Activated CD8-positive, alpha-beta memory T cell treated with anti-CD3 and anti-CD28 coated beads for 48 hours (primary cell): ENCODE measurements around the gene CCDC171.
"Not testable (repeated sequence)": the region's sequence is repeated elsewhere in the genome, so short reads cannot be mapped to it uniquely, and the experiment has no call there.

Experiments used
- DNase-seq, 3 experiments: peaks; one replicate each; pipeline ENCODE4 v3.0.0-alpha.2; 2020; ENCODE audit warnings: low read depth in 2 of 3, low spot score in 2 of 3

Gene CCDC171

DNA sequence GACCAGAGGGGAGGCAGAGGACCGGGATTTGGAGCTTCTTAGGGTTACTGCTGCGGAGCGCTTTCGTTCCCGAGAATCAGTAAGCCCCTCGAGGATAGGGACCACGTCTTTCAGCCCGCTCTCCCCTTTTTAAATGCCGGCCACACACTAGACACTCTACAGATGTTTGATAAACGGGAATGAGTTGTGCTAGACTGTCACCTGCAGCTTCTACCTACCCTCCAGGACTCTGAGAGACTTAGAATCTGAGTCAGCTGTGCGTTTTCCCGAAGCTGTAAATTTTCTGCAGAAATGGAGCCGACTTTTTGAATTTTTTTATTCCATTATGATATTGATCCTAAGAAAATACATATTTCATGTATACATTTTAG is 670 bp downstream of the CCDC171 start:
- no peak for DNase-seq

DNA sequence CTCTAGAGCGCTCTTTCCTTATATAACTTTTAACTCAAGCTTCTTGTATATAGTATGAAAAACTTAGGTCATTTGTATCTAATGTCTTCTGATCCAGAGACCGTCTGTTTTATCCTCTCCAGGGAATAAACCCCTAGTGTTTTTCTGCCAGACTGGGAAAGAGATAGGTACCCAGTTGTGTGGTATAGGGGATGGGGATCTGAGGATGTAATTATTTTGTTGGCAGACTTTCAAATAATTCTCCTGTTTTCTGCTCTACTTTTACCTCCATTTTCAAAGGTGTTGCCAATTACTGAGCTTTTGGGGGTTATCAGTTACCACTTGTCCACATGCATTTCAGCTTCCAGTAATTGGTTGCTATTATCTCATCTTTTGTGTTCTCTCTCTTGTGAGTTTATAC is 17.9 kb downstream of the CCDC171 start:
- no peak for DNase-seq

DNA sequence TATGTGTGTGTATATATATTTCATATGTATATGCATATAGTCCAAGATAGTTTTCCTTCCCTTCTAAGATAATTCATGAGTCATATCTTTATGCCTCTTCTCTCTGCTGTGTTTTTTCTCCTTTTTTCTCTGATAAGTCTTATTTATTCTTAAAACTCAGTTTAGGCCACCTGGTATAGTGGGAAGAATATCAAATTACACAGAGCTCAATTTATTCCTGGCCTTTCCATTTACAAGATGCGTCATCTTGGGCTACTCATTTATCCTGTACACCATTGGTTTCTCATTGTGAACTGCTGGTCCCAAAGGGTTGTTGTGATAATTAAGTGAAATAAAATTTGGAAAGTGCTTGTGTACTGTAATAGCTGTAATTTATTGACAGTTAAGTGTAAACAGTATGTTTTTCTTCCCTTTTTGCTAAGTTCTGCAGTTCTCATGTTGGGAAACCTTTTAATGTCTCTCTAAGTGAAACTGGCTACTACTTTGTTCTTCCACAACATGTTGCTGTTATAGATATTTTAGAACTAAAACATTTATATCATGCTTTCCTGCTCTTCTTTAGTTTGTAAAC is 19.4 kb downstream of the CCDC171 start:
- DNase-seq: no peak

- DNase-seq: no peak
These were observed 23.7 kb downstream of the CCDC171 start for GRCh38 chr9:15576350-15577050.

- no peak for DNase-seq
These were observed 25.9 kb downstream of the CCDC171 start for GRCh38 chr9:15578714-15579113.

DNA sequence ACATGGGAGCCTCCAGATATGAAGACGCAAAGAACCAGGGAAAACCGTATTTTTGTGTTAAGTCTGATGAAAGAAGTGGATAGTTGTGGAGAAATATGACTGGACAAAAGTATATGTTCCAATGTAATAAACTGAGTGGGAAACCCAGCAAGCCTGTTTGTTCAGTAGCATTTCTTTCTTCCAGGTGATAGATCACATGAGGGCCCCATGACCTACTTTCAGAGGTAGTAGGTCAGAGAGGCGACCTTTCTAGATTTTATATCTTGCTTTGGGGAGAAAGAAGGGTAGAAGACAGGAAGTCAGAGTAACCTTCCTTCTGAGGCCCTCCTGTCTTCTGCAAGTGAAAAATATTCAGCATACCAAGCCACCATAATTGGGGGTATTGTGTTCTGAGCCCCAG is 31.5 kb downstream of the CCDC171 start:
- no peak for DNase-seq

- no peak for DNase-seq
These were observed 39.5 kb downstream of the CCDC171 start for GRCh38 chr9:15592317-15592716.

DNA sequence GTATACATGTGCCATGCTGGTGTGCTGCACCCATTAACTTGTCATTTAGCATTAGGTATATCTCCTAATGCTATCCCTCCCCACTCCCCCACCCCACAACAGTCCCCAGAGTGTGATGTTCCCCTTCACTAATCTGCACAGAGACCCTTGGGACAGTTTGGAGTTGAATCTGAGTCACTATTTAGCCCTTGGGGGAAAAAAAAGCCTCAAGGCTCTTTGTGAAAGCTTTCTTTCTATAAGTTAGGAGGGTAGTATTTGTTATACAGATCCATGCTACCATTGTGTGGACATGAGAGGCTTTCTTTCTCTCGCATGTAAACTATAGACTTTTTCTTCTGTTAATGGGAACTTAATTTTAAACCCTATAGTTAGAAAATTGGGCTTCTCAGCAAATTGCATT is 40.1 kb downstream of the CCDC171 start:
- not testable (repeated sequence) for DNase-seq

DNA sequence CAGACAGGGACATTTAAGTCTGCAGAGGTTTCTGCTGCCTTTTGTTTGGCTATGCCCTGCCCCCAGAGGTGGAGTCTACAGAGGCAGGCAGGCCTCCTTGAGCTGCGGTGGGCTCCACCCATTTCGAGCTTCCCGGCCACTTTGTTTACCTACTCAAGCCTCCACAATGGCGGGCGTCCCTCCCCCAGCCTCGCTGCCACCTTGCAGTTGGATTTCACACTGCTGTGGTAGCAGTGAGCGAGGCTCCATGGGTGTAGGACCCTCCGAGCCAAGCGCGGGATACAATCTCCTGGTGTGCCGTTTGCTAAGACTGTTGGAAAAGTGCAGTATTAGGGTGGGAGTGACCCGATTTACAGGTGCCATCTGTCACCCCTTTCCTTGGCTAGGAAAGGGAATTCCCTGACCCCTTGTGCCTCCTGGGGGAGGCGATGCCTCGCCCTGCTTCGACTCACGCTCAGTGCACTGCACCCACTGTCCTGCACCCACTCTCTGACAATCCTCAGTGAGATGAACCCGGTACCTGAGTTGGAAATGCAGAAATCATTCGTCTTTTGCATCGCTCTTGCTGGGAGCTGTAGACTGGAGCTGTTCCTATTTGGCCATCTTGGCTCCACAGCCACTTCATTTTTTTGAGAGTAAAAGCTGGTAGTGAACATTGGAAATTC is 48.0 kb downstream of the CCDC171 start:
- not testable (repeated sequence) for DNase-seq

- DNase-seq: no peak
These were observed 54.0 kb downstream of the CCDC171 start for GRCh38 chr9:15606643-15607472.

GRCh38 chr9:15612962-15613361 is 60.1 kb downstream of the CCDC171 start:
- no peak for DNase-seq

DNA sequence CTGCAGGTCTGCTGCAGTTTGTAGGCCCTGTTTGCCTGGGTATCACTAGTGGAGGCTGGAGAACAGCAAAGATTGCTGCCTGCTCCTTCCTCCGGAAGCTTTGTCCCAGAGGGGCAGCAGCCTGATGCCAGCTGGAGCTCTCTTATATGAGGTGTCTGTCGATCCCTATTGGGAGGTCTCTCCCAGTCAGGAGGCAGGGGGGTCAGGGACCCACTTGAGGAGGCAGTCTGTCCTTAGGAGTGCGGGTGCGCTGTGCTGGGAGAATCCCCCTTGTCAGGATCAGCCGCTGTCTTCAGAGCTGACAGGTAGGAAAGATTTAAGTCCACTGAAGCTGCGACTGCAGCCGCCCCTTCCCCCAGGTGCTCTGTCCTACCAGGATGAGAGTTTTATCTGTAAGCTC is 64.9 kb downstream of the CCDC171 start:
- no peak for DNase-seq

- no peak for DNase-seq
These were observed 65.9 kb downstream of the CCDC171 start for GRCh38 chr9:15618540-15619331.

GRCh38 chr9:15622318-15622971 is 69.6 kb downstream of the CCDC171 start:
- DNase-seq: no peak

DNA sequence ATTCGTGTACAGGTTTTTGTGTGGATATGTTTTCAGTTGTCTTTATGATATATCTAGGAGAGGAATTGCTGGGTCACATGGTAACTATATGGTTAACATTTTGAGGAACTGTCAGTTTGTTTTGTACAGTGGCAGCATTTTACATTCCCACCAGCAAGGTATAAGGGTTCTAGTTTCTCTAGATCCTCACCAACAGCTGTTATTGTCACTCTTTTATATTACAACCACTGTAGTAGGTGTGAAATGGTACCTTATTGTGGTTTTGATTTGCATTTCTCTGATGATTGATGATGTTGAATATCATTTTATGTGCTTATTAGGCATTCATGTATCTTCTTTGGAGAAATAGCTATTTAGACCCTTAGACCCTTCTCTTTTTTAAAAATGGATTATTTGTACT is 82.9 kb downstream of the CCDC171 start:
- no peak for DNase-seq

- no peak for DNase-seq
These were observed 87.3 kb downstream of the CCDC171 start for GRCh38 chr9:15640121-15640520.

GRCh38 chr9:15641291-15641690 is 88.4 kb downstream of the CCDC171 start:
- DNase-seq: no peak

- no peak for DNase-seq
These were observed 89.6 kb downstream of the CCDC171 start for GRCh38 chr9:15642369-15642962.

GRCh38 chr9:15670246-15670645 is 117.4 kb downstream of the CCDC171 start:
- DNase-seq: no peak

- no peak for DNase-seq
These were observed 118.1 kb downstream of the CCDC171 start for GRCh38 chr9:15670894-15671293.
